HG03442 (cell line): ENCODE data around the gene TSHR.
"Not testable (repeated sequence)": the region's sequence is repeated elsewhere in the genome, so short reads cannot be mapped to it uniquely, and the experiment has no call there.

Experiments
- ATAC-seq: cut with Tn5 transposase; IDR thresholded peaks from one replicate; pipeline ENCODE4 v1.9.1; 2021; ENCODE audit warnings: mild to moderate bottlenecking, moderate library complexity; ENCODE audit not compliant: unreplicated experiment

The TSHR gene

DNA sequence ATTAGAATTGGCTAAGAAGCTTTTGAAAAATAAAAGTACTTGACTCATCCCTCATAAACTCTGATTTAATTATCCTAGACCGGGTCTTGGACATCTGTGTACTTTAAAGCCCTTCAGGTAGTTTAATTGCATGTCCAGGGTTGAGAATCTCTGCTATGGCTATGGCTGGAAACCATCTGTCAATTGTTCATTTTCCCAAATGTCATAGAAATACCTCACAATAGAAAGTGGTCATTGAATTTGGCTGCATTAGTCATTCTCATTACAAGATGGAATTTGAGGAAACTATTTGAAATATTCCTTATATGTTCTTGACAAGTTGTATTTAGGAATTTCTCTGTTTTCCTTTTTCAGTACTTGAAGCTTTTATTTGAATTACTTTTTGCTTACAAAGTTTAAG, 111.3 kb downstream of the TSHR start:
- ATAC-seq, result no peak

DNA sequence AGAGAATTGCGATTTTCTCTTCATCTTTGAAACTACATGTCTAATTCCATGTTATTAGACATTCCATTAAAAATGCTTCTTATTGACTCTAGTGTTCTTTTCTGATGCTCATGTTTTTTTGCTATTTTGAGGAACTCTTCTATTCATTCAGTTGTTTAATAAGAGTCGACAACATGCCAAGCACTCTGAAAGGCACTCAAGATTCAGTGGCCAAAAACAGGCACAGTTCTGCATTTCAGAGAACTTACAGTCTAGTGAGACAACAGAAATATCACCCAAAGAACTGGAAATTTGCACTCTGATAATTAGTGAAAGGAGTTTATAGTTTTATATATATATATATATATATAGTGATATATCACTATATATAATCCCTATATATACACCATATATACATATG, 111.7 kb downstream of the TSHR start:
- ATAC-seq, result no peak

DNA sequence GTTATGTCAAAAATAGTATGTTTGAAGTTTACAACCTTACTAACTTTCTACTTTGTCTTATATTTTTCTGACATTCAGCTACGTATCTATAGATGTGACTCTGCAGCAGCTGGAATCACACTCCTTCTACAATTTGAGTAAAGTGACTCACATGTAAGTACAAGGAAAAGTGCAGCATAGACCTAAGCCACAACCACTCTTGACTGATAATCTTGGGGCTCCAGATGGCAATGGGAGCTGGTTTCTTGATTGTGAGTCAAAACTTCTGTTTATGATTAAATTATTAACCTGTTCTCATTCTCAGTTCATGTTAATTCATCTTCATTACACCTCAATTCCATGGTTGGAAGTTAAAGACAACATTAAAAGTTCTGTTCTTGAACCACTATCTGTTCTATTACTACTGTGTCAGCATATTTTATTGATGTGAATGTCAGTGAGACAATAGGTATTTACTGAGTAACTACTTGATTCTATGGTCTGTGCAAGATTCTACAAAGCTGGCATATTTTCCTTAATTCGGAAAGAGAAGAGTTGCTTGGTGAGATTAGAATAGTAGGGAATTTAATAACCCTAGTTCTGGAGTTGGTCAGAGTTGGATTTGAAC, 112.9 kb downstream of the TSHR start:
- ATAC-seq, result no peak

DNA sequence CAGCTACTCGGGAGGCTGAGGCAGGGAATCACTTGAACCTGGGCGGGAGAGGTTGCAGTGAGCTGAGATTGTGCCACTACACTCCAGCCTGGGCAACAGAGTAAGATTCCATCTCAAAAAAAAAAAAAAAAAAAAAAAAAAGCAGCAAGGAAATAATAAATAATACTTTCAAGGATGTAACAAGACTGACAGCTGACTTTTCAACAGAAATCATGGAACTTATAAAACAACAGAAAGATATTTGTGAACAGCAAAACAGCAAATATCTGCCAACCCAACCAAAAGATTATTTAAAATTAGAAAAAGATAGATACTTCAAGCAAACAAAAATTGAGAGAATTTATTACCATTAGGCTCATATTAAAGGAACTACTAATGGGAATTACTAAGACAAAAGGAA, 115.1 kb downstream of the TSHR start:
- ATAC-seq, result no peak

DNA sequence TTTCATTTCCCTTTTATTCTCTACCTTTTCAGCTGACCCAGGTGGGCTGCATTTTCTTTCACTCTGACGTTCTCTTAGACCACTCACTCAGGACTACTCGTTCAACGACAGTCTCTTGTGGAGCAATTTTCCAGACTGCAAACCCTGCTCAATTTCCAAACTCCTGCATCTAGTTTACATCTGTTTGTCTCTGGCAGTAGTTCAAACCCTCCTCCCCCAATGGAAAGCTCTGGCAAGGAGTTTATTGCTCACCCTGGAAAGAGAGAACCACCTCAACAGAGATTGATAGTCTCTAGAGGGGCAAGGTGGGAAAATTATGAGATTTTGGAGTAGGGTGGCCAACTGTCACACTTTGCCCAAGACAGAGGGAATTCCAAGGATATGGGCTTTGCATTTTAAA, 130.2 kb downstream of the TSHR start:
- no peak for ATAC-seq

DNA sequence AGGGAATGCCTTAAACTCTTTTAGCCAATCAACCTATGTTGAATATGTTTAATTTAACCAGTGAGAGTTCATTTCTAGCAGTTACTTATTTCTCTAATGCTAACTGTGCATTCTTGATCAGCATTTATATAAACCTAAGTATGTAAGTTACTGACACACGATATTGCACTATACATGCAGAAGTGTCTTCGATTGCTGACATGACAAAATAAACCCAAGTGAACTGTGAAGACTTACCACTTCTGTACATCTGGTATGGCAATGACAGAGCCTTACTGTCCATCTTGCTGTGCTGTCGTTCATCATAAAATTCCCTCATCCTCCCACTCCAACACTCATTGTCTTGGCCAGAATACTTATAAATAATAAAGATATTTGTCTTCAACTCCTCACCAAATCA, 131.8 kb downstream of the TSHR start:
- no peak for ATAC-seq

DNA sequence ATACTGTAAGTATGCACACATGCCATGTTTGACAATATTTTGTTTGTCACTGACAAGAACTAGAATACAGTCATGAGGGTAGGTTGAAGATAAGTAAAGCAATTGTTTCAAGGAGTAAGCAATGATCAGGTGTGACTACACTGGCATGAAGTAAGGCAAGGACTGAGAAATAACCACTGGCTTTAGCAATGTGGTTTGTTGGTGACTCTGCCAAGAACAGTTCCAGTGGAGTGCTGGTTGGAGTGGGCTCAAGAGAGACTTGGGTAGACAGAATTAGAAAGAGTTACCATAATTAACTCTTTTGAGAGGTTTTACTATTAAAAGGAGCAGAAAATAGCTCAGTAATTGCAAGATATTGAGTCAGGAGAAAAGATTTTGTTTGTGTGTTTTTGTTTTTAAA, 135.7 kb downstream of the TSHR start:
- ATAC-seq, result no peak

DNA sequence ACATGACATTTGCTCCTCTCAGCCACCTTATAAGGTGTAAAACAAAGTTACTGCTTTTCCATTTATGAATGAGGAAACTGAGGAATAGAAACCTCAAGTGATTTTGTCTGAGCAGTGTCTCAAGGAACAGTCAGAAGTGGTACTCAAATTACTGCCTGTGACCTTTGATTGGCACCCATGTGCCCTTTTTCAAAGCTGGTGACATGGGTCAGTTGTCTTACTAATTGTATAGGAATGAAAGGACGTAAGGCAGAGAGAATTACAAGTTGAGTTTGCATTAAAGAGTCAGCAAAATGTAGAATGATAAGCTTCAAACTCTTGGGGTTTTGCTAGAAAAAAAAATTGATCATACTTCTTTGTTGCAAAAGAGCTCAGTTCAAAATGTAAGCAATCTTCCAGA, 136.2 kb downstream of the TSHR start:
- ATAC-seq, result no peak

DNA sequence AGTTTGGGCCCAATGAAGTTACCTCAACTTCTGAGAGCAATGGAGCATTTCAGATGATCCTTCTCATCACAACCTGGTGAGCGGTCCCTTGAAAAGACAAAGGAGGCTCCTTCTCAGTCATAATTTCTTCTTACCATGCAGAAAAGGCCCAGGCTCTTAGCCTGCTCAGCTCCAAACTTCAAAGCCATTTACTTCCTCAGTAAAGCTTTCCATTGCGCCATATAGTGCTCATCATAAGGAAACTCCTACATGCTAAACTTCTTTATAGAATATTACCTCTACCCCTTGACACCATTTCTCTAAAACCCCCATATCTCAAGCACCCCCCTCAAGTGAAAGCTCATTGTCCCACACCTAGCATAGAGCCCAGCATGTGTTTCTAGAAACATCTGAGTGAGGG, 138.2 kb downstream of the TSHR start:
- no peak for ATAC-seq

DNA sequence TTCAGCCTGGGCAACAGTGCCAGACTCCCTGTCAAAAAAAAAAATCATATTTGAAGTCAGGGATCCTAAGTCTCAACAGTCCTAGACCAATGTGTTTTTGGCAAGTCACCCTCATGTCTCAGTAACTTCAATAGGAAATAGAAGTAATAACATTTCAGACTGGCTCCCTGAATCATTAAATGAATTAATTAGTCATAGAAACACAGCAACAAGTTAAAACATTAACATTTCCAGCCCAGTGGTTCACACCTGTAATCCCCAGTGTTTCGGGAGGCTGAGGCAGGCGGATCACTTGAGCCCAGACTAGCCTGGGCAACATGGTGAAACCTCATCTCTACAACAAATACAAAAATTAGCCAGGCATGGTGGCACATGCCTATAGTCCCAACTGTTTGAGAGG, 140.1 kb downstream of the TSHR start:
- ATAC-seq, result no peak

DNA sequence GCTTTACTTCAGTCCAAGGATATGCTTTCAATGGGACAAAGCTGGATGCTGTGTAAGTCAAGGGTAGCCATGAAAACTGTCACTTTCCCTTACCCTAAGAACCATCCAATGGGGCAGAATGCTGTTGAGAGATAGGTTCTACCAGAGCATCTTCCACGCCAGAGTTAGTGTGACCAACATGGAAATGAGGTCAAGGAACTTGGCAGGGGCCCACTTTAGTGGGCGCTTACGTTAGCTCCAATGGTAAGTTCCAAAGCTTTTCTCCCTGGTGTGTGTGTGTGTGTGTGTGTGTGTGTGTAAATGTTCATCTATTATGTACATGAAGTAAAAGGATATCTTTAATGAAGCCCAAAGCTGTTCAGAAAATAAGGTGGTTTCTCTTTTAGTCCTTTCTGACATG, 141.2 kb downstream of the TSHR start:
- no peak for ATAC-seq

DNA sequence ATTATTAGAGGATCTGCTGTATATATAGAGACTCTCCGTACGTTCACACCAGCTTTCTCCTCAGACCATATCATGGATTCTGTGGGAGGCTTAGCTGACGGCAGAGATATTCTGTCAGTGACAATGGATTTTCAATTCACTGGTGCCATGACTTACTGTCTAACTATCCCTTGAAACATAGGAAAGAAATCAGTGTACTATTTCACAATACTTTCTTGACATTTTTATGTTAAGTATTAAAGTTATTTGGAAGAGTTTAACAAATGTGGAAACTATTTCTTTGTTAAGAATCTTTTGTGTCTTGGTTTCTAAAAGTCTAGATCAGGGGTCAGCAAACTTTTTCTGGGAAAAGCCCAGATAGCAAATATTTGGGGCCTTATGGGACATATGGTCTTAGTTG, 146.8 kb downstream of the TSHR start:
- ATAC-seq, result no peak

DNA sequence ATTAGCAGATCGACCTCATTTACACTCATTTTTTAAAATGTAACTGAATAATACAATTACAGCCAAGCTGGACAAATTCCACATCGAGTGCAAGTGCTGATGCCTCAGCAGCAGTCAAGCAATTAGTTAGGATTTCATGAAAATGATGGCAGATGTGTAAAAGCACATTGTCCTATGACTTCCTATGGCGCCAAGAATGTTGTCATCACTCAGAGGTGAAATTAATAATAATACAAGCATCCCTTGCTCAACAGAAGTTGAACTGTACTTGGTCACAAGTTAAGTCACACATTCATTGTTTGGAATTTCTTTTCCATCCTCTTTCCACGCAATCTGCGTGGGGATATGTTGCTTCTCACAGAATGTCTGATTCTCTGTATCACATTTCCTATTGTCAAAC, 148.0 kb downstream of the TSHR start:
- no peak for ATAC-seq

DNA sequence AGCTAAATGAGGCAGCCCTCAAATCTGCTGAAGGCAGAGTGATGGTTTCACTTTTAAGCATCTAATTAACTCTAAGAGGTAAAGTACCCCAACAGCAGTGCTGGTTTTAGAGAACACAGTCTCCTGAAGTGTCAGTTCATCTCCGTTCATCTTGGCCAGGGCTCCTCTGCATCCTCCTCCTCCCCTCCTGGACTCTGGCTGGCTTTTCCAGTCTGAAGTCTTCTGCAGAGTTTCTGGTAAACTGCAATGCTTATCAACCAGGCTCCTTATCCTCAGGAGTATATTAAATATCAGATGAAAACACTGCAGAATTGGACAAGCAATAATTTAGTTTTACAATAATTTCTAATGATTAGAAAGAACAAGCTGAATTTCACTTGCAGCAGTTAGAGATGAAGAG, 150.0 kb downstream of the TSHR start:
- ATAC-seq, result no peak

DNA sequence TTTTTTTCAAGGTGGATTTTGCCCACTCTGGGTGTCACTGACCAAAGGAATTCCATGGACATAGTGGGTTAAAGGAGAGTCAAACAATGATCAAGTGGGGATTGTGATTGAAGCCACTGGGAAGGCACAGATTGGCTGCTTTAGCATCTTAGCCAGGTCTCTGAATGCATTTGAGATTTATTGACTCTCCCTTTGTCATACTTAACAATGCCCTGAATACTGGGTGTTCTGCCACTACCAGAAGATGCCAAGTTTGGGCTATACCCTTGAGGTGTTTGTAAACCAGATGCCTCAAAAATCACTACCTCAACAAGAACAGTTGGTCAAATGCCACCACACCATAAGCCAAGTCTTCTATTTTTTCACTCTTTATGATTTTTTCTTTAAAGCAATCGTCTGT, 150.5 kb downstream of the TSHR start:
- ATAC-seq, result no peak

DNA sequence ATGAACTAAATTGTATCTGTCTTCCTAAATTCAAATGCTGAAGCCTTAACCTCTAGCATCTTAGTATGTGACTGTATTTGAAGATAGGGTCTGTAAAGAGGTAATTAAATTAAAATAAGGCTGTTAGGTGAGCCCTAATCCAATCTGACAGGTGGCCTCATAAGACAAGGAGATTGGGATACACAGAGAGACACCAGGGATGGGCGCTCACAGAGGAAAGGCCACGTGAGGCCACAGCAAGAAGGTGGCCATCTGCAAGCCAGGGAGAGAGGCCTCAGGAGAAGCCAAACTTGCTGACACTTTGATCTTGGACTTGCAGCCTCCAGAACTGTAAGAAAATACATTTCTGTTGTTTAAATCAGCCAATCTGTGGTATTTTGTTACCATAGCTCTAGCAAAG, 154.8 kb downstream of the TSHR start:
- ATAC-seq, result no peak

DNA sequence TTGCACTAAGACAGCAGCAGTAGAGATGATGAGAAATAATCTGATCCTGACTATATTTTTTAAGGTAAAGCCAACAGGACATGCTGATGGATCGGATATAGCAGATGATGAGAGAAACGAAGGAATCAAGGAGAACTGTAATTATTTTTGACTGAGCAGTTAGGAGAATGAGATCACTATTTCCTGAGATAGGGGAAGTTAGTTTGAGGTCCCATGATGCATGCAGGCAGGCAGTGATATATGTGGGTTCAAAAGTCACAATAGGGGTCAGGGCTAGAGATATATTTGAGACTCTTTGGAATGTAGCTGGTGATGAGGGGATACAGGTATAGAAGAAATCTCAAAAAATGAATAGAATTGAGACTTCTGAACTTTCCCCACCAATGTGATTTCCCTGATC, 157.8 kb downstream of the TSHR start:
- ATAC-seq, result no peak

DNA sequence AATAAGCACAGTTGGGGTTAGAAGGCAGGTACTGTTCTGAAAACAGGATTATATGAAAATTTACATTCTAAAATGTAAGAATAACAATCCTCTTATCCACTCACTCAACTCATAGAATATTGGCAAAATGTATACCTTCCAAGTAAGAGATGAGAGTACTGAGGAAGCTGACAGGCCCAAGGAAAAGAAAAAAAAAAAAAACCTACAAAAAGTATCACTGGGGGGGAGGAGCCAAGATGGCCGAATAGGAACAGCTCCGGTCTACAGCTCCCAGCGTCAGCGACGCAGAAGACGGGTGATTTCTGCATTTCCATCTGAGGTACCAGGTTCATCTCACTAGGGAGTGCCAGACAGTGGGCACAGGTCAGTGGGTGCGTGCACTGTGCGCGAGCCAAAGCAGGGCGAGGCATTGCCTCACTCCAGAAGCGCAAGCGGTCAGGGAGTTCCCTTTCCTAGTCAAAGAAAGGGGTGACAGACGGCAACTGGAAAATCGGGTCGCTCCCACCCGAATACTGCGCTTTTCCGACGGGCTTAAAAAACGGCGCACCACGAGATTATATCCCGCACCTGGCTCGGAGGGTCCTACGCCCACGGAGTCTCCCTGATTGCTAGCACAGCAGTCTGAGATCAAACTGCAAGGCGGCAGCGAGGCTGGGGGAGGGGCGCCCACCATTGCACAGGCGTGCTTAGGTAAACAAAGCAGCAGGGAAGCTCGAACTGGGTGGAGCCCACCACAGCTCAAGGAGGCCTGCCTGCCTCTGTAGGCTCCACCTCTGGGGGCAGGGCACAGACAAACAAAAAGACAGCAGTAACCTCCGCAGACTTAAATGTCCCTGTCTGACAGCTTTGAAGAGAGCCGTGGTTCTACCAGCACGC, 158.8 kb downstream of the TSHR start:
- not testable (repeated sequence) for ATAC-seq

DNA sequence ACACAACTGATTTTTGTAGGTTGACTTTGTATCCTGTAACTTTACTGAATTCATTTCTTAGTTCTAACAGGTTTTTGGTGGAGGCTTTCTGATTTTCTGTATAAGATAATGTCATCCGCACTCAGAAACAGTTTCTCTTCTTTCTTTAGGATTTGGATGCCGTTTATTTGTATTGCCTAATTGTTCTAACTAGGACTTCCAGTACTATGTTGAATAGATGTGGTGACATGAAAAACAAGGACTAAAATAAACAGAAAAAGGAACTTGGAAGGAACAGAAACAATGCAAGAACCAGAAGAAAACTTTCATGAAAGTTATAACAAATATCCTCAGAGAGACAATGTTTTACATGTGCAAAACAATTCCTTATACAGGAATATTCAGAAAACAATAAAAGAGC, 165.1 kb downstream of the TSHR start:
- ATAC-seq, result no peak

DNA sequence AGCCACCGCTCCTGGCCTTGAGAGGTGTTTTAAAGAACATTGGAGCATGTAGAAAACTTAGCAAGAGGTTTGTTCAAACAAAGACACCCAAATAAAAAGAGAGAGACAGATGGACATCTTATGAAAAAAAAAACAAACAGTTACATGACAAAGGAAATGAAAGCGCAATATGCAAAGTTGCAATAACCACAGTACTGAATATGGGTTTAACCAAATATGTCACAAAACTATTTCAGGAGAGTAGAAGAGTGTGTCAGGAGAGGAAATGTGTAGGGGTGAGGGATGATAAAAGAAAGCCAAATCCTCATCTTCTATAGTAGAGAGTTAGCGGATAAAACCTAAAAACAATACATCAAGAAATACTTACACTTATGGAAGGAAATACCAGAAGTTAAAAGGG, 166.9 kb downstream of the TSHR start:
- ATAC-seq, result peak; percentile 100

DNA sequence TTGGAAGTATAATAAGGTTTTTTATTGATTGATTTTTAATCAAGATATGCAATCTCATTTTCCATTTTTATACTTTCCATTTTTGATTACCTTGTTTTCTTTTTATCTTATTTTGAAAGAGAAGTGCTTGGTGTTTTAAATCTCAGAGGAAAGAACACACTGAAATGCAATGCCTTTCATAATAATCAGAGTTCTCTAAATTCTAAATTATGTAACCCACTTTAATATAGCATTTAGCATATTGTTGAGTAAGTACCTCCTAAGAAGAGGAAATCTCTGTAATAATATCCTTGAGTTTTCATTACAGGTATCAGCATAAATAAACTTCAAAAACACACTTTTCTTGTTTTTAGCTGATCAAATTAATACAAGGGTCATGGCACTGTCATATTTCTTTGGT, 168.4 kb downstream of the TSHR start:
- ATAC-seq, result no peak

DNA sequence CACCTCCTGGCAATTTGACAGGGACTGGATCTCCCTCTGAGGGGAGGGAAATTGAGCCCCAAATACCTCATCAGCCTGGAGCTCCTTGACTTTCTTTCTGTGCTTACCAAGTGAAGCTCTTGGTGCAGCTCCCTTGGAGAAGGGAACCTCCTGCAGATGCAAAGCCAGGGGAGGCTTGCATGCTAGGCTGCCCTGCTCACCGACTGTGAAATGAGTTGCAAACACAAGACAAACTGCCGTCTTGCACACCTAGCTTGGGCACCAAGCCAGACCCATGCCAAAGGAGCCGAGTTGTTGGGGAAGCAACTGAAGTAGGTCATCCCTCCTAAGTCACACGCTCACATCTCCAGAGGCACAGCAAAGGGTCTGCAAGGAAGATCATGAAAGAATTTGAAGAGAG, 170.1 kb downstream of the TSHR start:
- ATAC-seq, result no peak

DNA sequence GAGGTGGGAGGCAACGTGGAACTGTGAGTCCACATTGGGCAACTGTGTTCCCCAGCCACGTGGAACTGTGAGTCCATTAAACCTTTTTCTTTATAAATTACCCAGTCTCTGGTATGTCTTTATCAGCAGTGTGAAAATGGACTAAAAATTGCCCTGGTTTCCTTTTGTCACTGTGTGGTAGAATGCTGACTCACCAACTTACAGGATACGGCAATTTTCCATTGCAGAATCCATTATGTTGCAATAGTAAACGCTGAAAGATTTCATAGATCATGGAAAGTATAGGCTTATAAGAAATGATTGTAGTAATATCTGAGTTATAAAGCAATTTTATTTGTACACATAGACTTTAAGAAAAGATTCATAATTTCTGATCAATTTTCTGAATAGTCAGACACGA, 172.4 kb downstream of the TSHR start:
- no peak for ATAC-seq
